Lung (tissue), 12 donors: ENCODE measurements around the gene CTDSPL. TPM values are rescaled to one million over a fixed set of nuclear protein-coding genes. Genes with fewer than 3 reads are reported as not detected.
A peak's percentile ranks its signal among the peaks of the same experiment; 100 is the strongest.

Experiments
- ATAC-seq: fragments of 200-7000 bp; cut with Tn5 transposase; one replicate; pipeline ENCODE4 v1.9.1; 2020; ENCODE audit warnings: moderate number of reproducible peaks; ENCODE audit not compliant: insufficient read depth, low FRiP score
- DNase-seq, 3 donors: peaks; one replicate each; pipeline ENCODE4 v3.0.0-alpha.2; 2013 to 2017
- H3K27ac ChIP-seq, 2 donors: one replicate each; pipeline ENCODE4 v1.5.1; 2013; ENCODE audit warnings: mild to moderate bottlenecking in 2 of 2, moderate library complexity in 2 of 2, control low read depth in 1 of 2, inconsistent platforms in 1 of 2, low read depth in 1 of 2, low read length in 1 of 2
- H3K27me3 ChIP-seq, 3 donors: one replicate each; pipeline ENCODE4 v1.5.1; 2013; ENCODE audit warnings: low read length in 2 of 3; ENCODE audit not compliant: control insufficient read depth in 3 of 3, insufficient read depth in 3 of 3
- H3K36me3 ChIP-seq, 4 donors: one replicate each; pipeline ENCODE4 v1.5.1; 2013; ENCODE audit warnings: low read length in 4 of 4, mild to moderate bottlenecking in 1 of 4, moderate library complexity in 1 of 4; ENCODE audit not compliant: control insufficient read depth in 4 of 4, insufficient read depth in 4 of 4
- H3K4me1 ChIP-seq, 5 donors: one replicate each; pipeline ENCODE4 v1.5.1; 2013; ENCODE audit warnings: low read length in 5 of 5, mild to moderate bottlenecking in 2 of 5, moderate library complexity in 1 of 5; ENCODE audit not compliant: control insufficient read depth in 5 of 5, insufficient read depth in 5 of 5
- H3K4me3 ChIP-seq: one replicate; pipeline ENCODE4 v1.5.1; 2013; ENCODE audit warnings: mild to moderate bottlenecking, control low read depth, moderate library complexity
- H3K9ac ChIP-seq, 2 donors: one replicate each; pipeline ENCODE4 v1.5.1; 2013; ENCODE audit warnings: low read length in 2 of 2, control low read depth in 1 of 2; ENCODE audit not compliant: insufficient read depth in 1 of 2
- H3K9me3 ChIP-seq, 4 donors: one replicate each; pipeline ENCODE4 v1.5.1; 2013; ENCODE audit warnings: low read length in 3 of 4, mild to moderate bottlenecking in 1 of 4, moderate library complexity in 1 of 4; ENCODE audit not compliant: control insufficient read depth in 4 of 4, insufficient read depth in 3 of 4
- whole genome bisulfite sequencing, 2 donors: extraction: QIAGEN DNeasy Blood & Tissue Kit; methylation state at CpG; one replicate each; pipeline ENCODE4 v1.1.7; 2013; 5-methylcytosine and 5-hydroxymethylcytosine counted together
- polyA plus RNA-seq, 2 donors: library from polyadenylated mRNA; stranded (reverse); fragments of 200-250 nt; gene quantifications; one replicate each; pipeline ENCODE4 v1.2.1, GENCODE V29; 2013
- total RNA-seq, 2 donors: library from RNA; depleted of rRNA in 1 of 2; stranded (reverse); fragments of >200 nt in 1 of 2; gene quantifications; one replicate each; pipeline ENCODE4 v1.2.1, GENCODE V29; 2014 to 2021
- TF ChIP-seq, protein P1 (sequence below): IDR thresholded peaks from 2 replicates; pipeline ENCODE4 v1.5.1; 2012; ENCODE audit warnings: mild to moderate bottlenecking; ENCODE audit errors: control extremely low read depth, extremely low read depth
- donor health status: control.
- donor health status: control.
- donor health status: Bipolar disorder and iron deficiency.
- donor health status: healthy.
- donor health status: DM: yes; HTN: yes; CAD: no.

Gene CTDSPL
- total and polyA plus RNA-seq, 4 donors, result 12.5 to 79.1 (median 33.5) TPM

DNA sequence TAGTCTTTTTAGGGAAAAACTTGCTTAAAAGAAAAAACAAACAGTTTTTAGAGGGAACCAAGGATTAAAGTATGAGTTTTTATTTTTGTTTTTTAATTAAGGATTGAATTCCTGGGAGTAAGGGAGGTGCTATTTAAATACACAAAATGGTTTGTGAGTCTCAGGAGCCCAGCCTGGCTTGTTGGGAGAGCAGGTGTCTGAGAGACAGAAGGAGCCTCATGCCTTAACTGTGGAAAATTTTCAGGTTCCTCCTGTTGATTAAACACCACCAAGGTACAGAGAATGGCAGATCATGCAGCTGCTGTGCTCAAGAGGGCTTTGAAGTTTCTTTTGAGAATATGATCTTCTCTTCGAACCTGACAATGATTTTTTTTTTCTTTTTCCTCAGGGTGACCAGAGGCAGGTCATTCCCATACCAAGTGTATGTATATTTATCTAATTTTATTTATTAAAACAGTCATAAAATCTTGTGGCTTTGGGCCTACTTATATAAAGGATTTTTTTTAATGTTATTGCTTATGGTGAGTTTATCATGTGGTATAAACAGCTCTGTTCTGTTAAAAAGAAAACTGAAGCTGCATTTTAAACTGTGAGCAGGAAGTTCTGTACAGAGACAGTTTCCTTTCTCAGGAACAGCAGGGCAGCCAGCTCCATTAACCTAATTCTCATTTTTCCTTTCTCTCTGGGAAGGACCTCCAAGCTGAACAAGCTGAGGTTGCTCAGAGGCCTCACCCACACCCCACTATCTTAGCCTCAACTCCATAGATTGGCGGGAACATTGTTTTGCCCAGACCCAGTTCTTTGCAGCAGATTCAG is 95.3 kb downstream of the CTDSPL start:
- ATAC-seq (no peak), DNase-seq (no peak)
- peak overlapping the region in 1 of 2 donors; percentile 48 for H3K9ac ChIP-seq
- peak overlapping the region in 1 of 2 donors; percentile 83 for H3K27ac ChIP-seq
- 29 to 46% methylated on average over 2 of the region's 2 CpGs for WGBS, 2 donors
- TF ChIP-seq, protein P1, sequence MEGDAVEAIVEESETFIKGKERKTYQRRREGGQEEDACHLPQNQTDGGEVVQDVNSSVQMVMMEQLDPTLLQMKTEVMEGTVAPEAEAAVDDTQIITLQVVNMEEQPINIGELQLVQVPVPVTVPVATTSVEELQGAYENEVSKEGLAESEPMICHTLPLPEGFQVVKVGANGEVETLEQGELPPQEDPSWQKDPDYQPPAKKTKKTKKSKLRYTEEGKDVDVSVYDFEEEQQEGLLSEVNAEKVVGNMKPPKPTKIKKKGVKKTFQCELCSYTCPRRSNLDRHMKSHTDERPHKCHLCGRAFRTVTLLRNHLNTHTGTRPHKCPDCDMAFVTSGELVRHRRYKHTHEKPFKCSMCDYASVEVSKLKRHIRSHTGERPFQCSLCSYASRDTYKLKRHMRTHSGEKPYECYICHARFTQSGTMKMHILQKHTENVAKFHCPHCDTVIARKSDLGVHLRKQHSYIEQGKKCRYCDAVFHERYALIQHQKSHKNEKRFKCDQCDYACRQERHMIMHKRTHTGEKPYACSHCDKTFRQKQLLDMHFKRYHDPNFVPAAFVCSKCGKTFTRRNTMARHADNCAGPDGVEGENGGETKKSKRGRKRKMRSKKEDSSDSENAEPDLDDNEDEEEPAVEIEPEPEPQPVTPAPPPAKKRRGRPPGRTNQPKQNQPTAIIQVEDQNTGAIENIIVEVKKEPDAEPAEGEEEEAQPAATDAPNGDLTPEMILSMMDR, result no peak
- no peak overlapping the region for H3K4me3 ChIP-seq
- no peaks in the 10 kb centered on the region for H3K27me3 ChIP-seq
- no peaks in the 10 kb centered on the region for H3K9me3 ChIP-seq
- peaks cover 0 to 40% (median 23%) of the 10 kb centered on the region in 5 donors for H3K4me1 ChIP-seq
- peaks cover 0 to 24% (median 10%) of the 10 kb centered on the region in 4 donors for H3K36me3 ChIP-seq

DNA sequence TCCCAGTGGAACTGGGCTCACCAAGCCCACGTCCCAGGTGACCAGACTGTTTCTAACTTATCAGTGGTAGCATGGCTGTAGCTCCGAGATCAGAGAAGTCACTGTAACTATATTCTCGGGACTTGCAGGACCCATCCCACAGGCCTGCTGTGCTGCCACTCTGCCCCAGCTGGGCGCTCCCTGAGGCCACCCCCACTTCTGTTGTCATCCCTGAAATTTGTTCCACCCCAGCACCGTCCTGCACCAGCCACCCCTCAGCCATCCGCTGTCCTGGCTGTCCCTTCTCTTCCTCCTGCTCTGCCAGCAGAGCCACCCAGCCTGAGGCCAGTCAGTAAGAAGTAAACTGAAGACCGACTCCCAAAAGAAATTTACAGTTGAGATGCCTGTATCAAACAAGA is 95.9 kb downstream of the CTDSPL start:
- no peak overlapping the region for H3K4me3 ChIP-seq
- peak overlapping the region in 1 of 2 donors; percentile 76 for H3K27ac ChIP-seq
- no peaks in the 10 kb centered on the region for H3K9me3 ChIP-seq
- no peak for DNase-seq
- H3K9ac ChIP-seq, result no peak overlapping the region
- TF ChIP-seq, protein P1, result no peak
- H3K36me3 ChIP-seq, result peaks cover 0 to 23% (median 9%) of the 10 kb centered on the region in 4 donors
- no peaks in the 10 kb centered on the region for H3K27me3 ChIP-seq
- ATAC-seq, result no peak
- 41 to 56% methylated on average over 7 of the region's 7 CpGs for WGBS, 2 donors
- H3K4me1 ChIP-seq, result peaks cover 0 to 46% (median 22%) of the 10 kb centered on the region in 5 donors

DNA sequence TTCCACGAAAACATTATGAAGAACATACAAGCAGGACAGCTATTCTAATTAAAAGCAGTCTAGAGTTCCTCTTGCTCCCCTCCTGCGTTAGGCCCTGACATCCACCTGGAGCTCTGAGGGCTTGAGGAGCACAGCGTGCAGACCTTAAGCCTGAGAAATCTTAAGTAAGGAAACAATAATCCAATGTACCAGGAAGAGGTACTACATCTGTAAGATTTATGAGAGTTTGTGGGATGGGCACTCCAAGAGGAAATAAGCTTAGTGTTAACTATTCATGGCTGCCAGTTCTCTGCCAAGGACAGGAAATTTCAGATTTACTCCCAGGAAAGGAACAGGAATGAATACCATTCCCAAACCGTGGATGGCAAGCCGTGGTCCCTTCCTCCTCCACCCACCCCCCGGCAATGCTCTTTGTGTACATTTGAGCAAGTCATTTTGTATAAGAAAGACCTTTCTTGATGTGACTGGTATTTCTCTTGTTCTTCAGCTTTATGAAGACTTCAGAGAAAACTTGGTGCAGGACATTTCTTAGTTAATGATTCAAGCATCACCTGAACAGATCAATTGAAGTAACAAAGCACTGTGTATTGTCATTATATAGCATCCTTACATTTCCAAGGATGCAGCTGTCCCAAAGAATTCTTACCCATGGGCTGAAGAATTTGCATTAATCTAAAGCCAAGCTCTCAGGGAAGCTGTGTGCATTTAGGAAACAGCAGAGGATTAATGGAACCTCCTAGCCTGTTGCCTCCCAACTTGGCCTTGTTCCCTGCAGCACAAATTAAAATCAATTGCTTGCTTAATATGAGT is 100.1 kb downstream of the CTDSPL start:
- ATAC-seq (no peak), DNase-seq (peak in 2 of 3 donors; percentile 59 to 68)
- Histone ChIP-seq H3K9me3 (no peaks in the 10 kb centered on the region), H3K4me3 (no peak overlapping the region), H3K27me3 (no peaks in the 10 kb centered on the region), H3K36me3 (peaks cover 0 to 15% (median 7%) of the 10 kb centered on the region in 4 donors), H3K4me1 (peaks cover 0 to 36% (median 12%) of the 10 kb centered on the region in 5 donors), H3K27ac (peak overlapping the region in 1 of 2 donors; percentile 53), H3K9ac (no peak overlapping the region)
- WGBS, 2 donors, result 31 to 34% methylated on average over 6 of the region's 6 CpGs
- TF ChIP-seq, protein P1, result no peak
